SIG-M5 (cell line): ENCODE measurements around the gene LYPLAL1.
"Not testable (repeated sequence)": the region's sequence is repeated elsewhere in the genome, so short reads cannot be mapped to it uniquely, and the experiment has no call there.

Experiments used
- DNase-seq: peaks from one replicate; lab custom pipeline; 2025; lab: John Stamatoyannopoulos, UW

LYPLAL1 gene

GRCh38 chr1:219215477-219215876 lies 41.8 kb downstream of the LYPLAL1 start:
- DNase-seq, result no peak

- no peak for DNase-seq
Observed at GRCh38 chr1:219220945-219221344, 47.3 kb downstream of the LYPLAL1 start.

GRCh38 chr1:219223496-219223895 lies 49.8 kb downstream of the LYPLAL1 start:
- no peak for DNase-seq

GRCh38 chr1:219226196-219226595 lies 52.5 kb downstream of the LYPLAL1 start:
- DNase-seq, result no peak

GRCh38 chr1:219227360-219228057 lies 53.8 kb downstream of the LYPLAL1 start:
- no peak for DNase-seq

GRCh38 chr1:219228058-219228419 lies 54.4 kb downstream of the LYPLAL1 start:
- DNase-seq, result no peak

GRCh38 chr1:219232890-219233289 lies 59.2 kb downstream of the LYPLAL1 start:
- no peak for DNase-seq

GRCh38 chr1:219235903-219236481 lies 62.3 kb downstream of the LYPLAL1 start:
- no peak for DNase-seq

GRCh38 chr1:219236933-219237610 lies 63.4 kb downstream of the LYPLAL1 start:
- no peak for DNase-seq

GRCh38 chr1:219239518-219239917 lies 65.8 kb downstream of the LYPLAL1 start:
- no peak for DNase-seq

GRCh38 chr1:219244864-219245263 lies 71.2 kb downstream of the LYPLAL1 start:
- no peak for DNase-seq

GRCh38 chr1:219247441-219247840 lies 73.8 kb downstream of the LYPLAL1 start:
- no peak for DNase-seq

GRCh38 chr1:219250468-219250867 lies 76.8 kb downstream of the LYPLAL1 start:
- not testable (repeated sequence) for DNase-seq

GRCh38 chr1:219257751-219258150 lies 84.1 kb downstream of the LYPLAL1 start:
- DNase-seq, result no peak

- DNase-seq, result no peak
Observed at GRCh38 chr1:219261454-219261853, 87.8 kb downstream of the LYPLAL1 start.
